ENCODE measurements around the gene YKT6.

DNA sequence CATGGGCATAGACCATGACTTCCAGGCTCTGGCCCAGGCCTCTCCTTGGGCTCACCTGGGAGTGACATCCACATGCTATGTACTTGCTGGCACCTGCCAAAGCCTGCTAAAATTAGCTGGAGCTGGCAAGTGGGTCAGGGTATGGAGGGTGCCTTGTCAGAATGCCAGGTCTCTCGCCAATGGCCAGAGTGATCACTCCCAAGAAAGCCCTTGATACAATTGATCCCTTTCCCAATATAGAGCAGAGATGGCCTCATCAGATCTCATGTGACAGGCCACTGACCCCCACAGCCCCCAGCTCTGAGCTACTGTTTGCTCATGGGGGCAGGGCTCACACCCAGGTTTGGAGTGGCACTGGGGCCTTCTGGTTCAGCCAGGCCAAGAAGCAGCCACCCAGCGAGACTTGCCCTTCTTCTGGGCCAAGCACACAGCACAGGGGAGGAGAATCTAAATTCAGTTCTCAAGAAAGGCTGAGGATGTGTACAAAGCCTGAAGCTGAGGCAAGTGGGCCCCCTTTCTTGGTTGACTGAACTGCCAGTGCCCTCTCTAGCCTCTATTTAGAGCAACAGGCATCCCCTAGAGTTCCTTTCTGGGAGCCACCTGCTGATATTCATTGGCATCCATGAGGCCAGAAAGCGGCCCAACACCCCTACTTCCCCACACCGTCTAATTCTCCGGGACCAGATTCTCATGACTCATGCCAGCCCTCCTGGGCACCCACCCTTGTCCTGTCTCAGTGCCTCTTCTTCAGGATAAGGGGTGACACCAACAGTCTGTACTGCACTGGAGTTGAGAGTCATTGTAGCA, 40.8 kb upstream of the YKT6 start:
- TF ChIP-seq RARB (CRISPR knock-in tag; IDR thresholded peaks at IDR 0.05) (no peak), PATZ1 (CRISPR knock-in tag; IDR thresholded peaks at IDR 0.05; ENCODE audit: borderline replicate concordance) (no peak), ARNTL (CRISPR knock-in tag; IDR thresholded peaks at IDR 0.05; ENCODE audit: borderline replicate concordance, low read depth) (no peak), TCF4 (CRISPR knock-in tag; IDR thresholded peaks at IDR 0.05; ENCODE audit: borderline replicate concordance) (no peak), GLIS3 (CRISPR knock-in tag; IDR thresholded peaks at IDR 0.05) (no peak), PPARA (CRISPR knock-in tag; IDR thresholded peaks at IDR 0.05; ENCODE audit: borderline replicate concordance) (no peak), TOX (CRISPR knock-in tag; IDR thresholded peaks at IDR 0.05; ENCODE audit: borderline replicate concordance) (no peak), ZNF565 (CRISPR knock-in tag; conservative IDR thresholded peaks at IDR 0.05; ENCODE audit: low read depth) (no peak)

All from SK-N-SH treated with all-trans-retinoic acid at 6 μM for 48 hours (cell line).